HUES6 (cell line): ENCODE data around the gene CYTIP.

ENCODE experiments used
- H3K27ac ChIP-seq: 2 replicates; pipeline ENCODE4 v1.7.0; 2013; ENCODE audit warnings: low read depth, mild to moderate bottlenecking, low read length, inconsistent platforms
- H3K27me3 ChIP-seq: 2 replicates; pipeline ENCODE4 v1.6.1; 2013; ENCODE audit warnings: low read length; ENCODE audit not compliant: control insufficient read depth, insufficient read depth
- H3K36me3 ChIP-seq: 2 replicates; pipeline ENCODE4 v1.6.1; 2013; ENCODE audit warnings: low read length; ENCODE audit not compliant: control insufficient read depth, insufficient read depth
- H3K4me1 ChIP-seq: 2 replicates; pipeline ENCODE4 v1.6.1; 2013; ENCODE audit warnings: low read length; ENCODE audit not compliant: control insufficient read depth, insufficient read depth
- H3K4me3 ChIP-seq: 2 replicates; pipeline ENCODE4 v1.5.1; 2013; ENCODE audit warnings: low read depth, low read length
- H3K9ac ChIP-seq: one replicate; pipeline ENCODE4 v1.6.1; 2013; ENCODE audit warnings: mild to moderate bottlenecking, low read length
- H3K9me3 ChIP-seq: 2 replicates; pipeline ENCODE4 v1.6.1; 2013; ENCODE audit warnings: low read depth, low read length; ENCODE audit not compliant: control insufficient read depth, insufficient read depth

Gene CYTIP

DNA sequence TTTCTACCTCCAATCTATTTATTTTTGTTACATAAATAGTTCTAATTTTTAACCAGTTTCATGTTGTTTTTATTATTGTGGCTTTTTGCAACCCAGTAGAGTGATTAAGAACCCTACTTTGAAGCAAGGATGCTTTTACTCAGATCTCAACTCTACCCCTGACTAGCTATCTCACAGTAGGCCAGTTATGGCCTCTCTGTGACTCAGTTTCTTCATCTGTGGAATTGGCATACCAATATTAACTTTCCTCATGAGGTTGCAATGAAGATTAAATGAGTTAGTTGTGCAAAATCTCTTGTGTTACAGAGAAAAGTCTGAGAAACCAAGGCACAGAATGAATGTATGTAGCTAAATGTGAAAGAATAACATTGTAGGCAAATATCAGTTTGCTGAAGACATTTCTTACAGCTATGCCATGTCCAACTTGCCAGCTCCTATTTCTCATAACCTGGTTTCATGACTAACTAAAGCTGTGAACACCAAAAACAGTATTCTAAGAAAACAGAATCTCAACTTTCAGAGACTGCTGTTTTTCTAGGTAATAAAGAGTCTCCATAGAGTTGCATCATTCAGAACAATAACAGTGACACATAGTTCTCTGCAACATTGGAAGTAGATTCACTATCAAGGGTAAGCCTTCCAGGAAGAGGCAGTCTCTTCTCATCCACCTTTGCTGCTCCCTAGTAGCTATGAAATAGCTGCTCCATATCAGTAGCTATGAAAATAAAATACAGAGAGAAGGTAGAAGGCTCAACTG, 33.2 kb upstream of the CYTIP start:
- no peaks in the 10 kb centered on the region for H3K9me3 ChIP-seq
- H3K9ac ChIP-seq, result no peak overlapping the region
- H3K4me1 ChIP-seq, result no peaks in the 10 kb centered on the region; the same call in 1 of the 2 replicates
- no peak overlapping the region for H3K27ac ChIP-seq
- no peaks in the 10 kb centered on the region for H3K36me3 ChIP-seq
- H3K27me3 ChIP-seq, result no peaks in the 10 kb centered on the region
- no peak overlapping the region for H3K4me3 ChIP-seq

GRCh38 chr2:157475722-157476390, 32.0 kb upstream of the CYTIP start:
- H3K9ac ChIP-seq, result no peak overlapping the region
- H3K27ac ChIP-seq, result no peak overlapping the region
- no peaks in the 10 kb centered on the region for H3K27me3 ChIP-seq
- no peak overlapping the region for H3K4me3 ChIP-seq
- no peaks in the 10 kb centered on the region; the same call in 1 of the 2 replicates for H3K4me1 ChIP-seq
- no peaks in the 10 kb centered on the region for H3K9me3 ChIP-seq
- no peaks in the 10 kb centered on the region for H3K36me3 ChIP-seq

GRCh38 chr2:157473581-157473980, 29.7 kb upstream of the CYTIP start:
- Histone ChIP-seq H3K27me3 (no peaks in the 10 kb centered on the region), H3K36me3 (no peaks in the 10 kb centered on the region), H3K27ac (no peak overlapping the region), H3K4me3 (no peak overlapping the region), H3K9me3 (no peaks in the 10 kb centered on the region), H3K4me1 (no peaks in the 10 kb centered on the region), H3K9ac (no peak overlapping the region)

GRCh38 chr2:157471078-157471477, 27.2 kb upstream of the CYTIP start:
- Histone ChIP-seq H3K9ac (no peak overlapping the region), H3K9me3 (no peaks in the 10 kb centered on the region), H3K4me1 (no peaks in the 10 kb centered on the region), H3K4me3 (no peak overlapping the region), H3K27ac (no peak overlapping the region), H3K27me3 (no peaks in the 10 kb centered on the region), H3K36me3 (no peaks in the 10 kb centered on the region)

DNA sequence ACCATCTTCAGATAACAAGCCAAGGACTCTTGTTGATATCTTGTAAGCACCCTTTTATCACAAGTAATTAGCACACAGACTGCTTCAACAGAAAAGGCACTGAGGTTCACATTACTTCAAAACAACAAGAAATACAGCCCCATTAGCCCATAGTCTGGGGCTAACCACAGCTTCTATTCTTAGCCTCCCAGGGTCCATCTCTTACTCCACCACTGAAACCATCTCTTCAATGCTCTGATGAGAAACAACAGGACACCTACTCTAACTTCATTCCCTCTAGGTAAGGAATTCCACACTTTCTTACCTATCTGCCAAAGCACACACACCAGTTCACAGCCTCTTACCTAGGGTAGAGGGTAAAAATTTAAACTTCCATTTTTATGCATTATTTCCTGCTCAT, 26.4 kb upstream of the CYTIP start:
- Histone ChIP-seq H3K9me3 (no peaks in the 10 kb centered on the region), H3K4me3 (no peak overlapping the region), H3K9ac (no peak overlapping the region), H3K27me3 (no peaks in the 10 kb centered on the region), H3K4me1 (no peaks in the 10 kb centered on the region), H3K36me3 (no peaks in the 10 kb centered on the region), H3K27ac (no peak overlapping the region)

DNA sequence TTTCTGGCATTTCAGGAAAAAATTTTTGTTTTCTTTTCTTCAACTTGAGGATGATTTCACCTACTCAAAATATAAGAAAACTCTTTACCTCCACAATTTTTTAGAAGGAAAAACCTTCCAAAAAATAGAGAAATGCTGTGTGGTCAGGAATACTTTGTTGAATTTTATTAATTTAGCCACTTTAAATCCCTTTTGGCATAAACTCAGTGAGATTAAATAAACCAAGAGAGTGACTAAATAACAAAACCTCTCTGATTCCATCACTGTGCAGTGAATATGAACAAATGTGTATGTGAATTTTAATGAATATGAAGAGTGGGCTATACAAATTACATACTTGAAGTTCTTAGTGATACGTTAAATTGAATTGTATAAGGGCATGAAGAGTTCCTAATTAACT, 25.8 kb upstream of the CYTIP start:
- Histone ChIP-seq H3K9ac (no peak overlapping the region), H3K4me1 (no peaks in the 10 kb centered on the region), H3K27me3 (no peaks in the 10 kb centered on the region), H3K27ac (no peak overlapping the region), H3K36me3 (no peaks in the 10 kb centered on the region), H3K4me3 (no peak overlapping the region), H3K9me3 (no peaks in the 10 kb centered on the region)

DNA sequence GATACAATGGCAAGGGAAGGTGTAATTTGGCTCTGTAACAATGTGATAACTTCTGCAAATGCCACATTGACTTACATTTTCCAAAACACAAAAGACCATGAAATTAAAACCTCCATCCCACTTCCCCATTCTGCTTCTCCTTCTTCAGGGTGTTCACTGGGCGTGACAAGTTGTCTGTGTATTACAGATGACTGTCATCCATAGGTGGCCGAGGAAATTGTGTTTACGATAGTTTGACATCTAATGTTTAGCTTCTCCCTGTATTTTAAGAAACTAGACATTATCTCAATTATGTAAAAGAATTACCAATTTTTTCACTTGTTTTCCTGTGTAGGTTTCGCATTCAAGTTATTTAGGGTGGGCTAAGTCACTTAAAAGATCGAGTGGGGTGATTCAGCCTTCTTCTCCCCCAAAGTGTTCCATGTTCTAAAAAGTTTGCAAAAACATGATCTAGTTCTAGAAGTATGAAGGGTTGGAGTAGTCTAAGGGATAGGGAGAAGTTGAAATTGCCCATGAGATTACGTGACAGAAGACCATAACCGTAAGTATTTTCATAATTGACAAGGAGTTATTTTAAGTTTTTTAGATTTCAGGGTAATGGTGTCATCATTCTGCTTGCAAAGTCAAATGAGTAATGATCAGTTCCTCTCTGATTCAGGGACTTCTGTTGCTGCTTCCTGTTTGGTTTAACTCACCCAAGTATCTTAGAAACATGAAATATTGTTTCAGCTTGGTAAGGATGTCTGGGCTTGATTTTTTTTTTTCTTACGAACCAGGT, 25.2 kb upstream of the CYTIP start:
- Histone ChIP-seq H3K36me3 (no peaks in the 10 kb centered on the region), H3K4me3 (no peak overlapping the region), H3K27ac (no peak overlapping the region), H3K4me1 (no peaks in the 10 kb centered on the region), H3K27me3 (no peaks in the 10 kb centered on the region), H3K9me3 (no peaks in the 10 kb centered on the region), H3K9ac (no peak overlapping the region)

DNA sequence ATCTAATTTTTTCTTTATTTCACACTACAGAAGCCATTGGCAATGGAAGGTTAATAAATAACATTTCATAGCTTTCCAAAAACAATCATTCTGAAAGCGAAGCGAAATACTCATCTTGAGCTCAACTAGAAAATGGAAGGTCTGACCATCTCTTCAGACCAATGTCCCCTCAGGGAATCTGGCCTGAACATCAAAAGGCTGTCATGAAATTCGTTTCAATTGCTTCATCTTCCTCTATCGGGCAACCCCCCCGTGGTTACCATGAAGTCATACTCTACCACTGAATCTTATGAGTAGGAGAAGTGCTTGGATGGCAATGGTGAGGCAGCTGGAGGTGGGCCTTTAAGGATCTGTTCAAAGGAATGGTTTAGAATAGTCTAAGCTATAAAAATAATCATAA, 22.9 kb upstream of the CYTIP start:
- H3K27ac ChIP-seq, result no peak overlapping the region

GRCh38 chr2:157465554-157465953, 21.7 kb upstream of the CYTIP start:
- H3K27ac ChIP-seq, result no peak overlapping the region
- no peak overlapping the region for H3K9ac ChIP-seq
- peaks cover 8% of the 10 kb centered on the region for H3K4me1 ChIP-seq
- no peaks in the 10 kb centered on the region for H3K36me3 ChIP-seq
- no peak overlapping the region for H3K4me3 ChIP-seq
- no peaks in the 10 kb centered on the region for H3K9me3 ChIP-seq
- H3K27me3 ChIP-seq, result no peaks in the 10 kb centered on the region

More for the DNA sequence above, 22.9 kb upstream of the CYTIP start:
- Histone ChIP-seq H3K27me3 (no peaks in the 10 kb centered on the region), H3K9ac (no peak overlapping the region), H3K4me3 (no peak overlapping the region), H3K9me3 (no peaks in the 10 kb centered on the region), H3K36me3 (no peaks in the 10 kb centered on the region), H3K4me1 (no peaks in the 10 kb centered on the region)

DNA sequence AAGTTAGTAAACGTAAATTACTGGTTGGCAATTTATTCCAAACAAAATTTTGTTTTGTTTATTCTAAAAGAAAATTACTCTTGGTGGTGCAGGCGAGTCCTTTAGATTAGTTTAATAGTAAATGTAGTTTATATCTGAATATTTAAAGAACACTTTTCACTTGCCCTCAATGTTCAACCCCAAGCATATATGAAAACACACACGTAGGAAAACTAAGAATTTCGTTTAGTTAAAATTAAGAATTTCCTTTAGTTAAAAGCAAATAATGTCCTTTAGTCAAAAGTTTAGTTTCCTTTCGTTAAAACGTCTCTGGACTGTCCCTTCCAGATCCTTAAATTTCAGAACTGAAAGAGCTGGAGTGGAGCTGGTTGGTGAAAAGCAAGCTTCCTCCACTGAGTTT, 19.1 kb upstream of the CYTIP start:
- H3K36me3 ChIP-seq, result no peaks in the 10 kb centered on the region

GRCh38 chr2:157460897-157461296, 17.0 kb upstream of the CYTIP start:
- Histone ChIP-seq H3K27ac (peak overlapping the region; percentile 1; the same call in 1 of the 2 replicates), H3K4me3 (no peak overlapping the region), H3K9me3 (no peaks in the 10 kb centered on the region), H3K4me1 (peaks cover 19% of the 10 kb centered on the region), H3K9ac (no peak overlapping the region), H3K36me3 (no peaks in the 10 kb centered on the region), H3K27me3 (no peaks in the 10 kb centered on the region)

More for the DNA sequence above, 19.1 kb upstream of the CYTIP start:
- peaks cover 19% of the 10 kb centered on the region for H3K4me1 ChIP-seq
- H3K27me3 ChIP-seq, result no peaks in the 10 kb centered on the region
- H3K4me3 ChIP-seq, result no peak overlapping the region
- no peak overlapping the region for H3K9ac ChIP-seq
- no peak overlapping the region for H3K27ac ChIP-seq
- no peaks in the 10 kb centered on the region for H3K9me3 ChIP-seq
